ENCODE measurements around the gene NT5C3B.
A peak's percentile ranks its signal among the peaks of the same experiment; 100 is the strongest.

- TF ChIP-seq POLR2AphosphoS5 (IDR thresholded peaks at IDR 0.05; ENCODE audit: insufficient read depth, low read depth, low read length): peak; percentile 62
- peak; percentile 55 for TF ChIP-seq POLR2A (IDR thresholded peaks at IDR 0.05; ENCODE audit: low read depth, low read length)
- TF ChIP-seq CTCF (IDR thresholded peaks at IDR 0.05; ENCODE audit: extremely low read depth in 1 of 2, insufficient read depth in 1 of 2, low read depth in 1 of 2, low read length in 2 of 2): no peak
- no peak for TF ChIP-seq EZH2 (IDR thresholded peaks at IDR 0.05; ENCODE audit: borderline replicate concordance, low read depth, low read length, severe bottlenecking)
- TF ChIP-seq MYC (IDR thresholded peaks at IDR 0.05; ENCODE audit: low read depth, low read length): no peak
- TF ChIP-seq FOS (IDR thresholded peaks at IDR 0.05; ENCODE audit: borderline replicate concordance, insufficient read depth, low read length): no peak
- TF ChIP-seq MAX (IDR thresholded peaks at IDR 0.05; ENCODE audit: insufficient read depth, insufficient read length): no peak
- TF ChIP-seq JUN (IDR thresholded peaks at IDR 0.05; ENCODE audit: borderline replicate concordance, insufficient read depth, insufficient read length, low read depth): no peak
Observed at GRCh38 chr17:41865596-41865893, 29.5 kb upstream of the NT5C3B start.

Measured in endothelial cell of umbilical vein (primary cell).